Breast epithelium (tissue), 3 donors: ENCODE measurements around the gene CAVIN4.

Source experiments
- POLR2A ChIP-seq: fragments of 450-650 bp; IDR thresholded peaks from one replicate; pipeline ENCODE4 v1.6.1; 2016; ENCODE audit warnings: antibody characterized with exemption, mild to moderate bottlenecking, moderate library complexity
- TF ChIP-seq, protein P1 (sequence below), 3 donors: fragments of 450-650 bp; IDR thresholded peaks; one replicate each; pipeline ENCODE4 v1.5.1; 2016 to 2017; ENCODE audit warnings: antibody characterized with exemption in 3 of 3, mild to moderate bottlenecking in 3 of 3, moderate library complexity in 3 of 3

DNA sequence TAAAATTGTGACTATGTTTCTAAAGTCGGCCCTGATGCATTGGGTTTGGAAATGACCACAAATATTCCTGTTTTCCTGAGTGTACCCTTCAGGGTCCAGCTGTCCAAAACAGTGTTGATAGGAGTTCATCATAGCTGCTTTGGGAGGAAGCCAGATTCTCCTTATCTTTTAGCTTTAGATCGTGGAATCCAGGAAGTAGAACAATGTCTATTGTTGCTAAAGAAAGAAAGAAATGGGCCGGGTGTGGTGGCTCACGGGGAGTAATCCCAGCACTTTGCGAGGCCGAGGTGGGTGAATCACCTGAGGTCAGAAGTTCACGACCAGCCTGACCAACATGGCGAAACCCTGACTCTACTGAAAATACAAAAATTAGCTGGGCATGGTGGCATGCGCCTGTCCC is 9.5 kb downstream of the CAVIN4 start:
- TF ChIP-seq, protein P1, sequence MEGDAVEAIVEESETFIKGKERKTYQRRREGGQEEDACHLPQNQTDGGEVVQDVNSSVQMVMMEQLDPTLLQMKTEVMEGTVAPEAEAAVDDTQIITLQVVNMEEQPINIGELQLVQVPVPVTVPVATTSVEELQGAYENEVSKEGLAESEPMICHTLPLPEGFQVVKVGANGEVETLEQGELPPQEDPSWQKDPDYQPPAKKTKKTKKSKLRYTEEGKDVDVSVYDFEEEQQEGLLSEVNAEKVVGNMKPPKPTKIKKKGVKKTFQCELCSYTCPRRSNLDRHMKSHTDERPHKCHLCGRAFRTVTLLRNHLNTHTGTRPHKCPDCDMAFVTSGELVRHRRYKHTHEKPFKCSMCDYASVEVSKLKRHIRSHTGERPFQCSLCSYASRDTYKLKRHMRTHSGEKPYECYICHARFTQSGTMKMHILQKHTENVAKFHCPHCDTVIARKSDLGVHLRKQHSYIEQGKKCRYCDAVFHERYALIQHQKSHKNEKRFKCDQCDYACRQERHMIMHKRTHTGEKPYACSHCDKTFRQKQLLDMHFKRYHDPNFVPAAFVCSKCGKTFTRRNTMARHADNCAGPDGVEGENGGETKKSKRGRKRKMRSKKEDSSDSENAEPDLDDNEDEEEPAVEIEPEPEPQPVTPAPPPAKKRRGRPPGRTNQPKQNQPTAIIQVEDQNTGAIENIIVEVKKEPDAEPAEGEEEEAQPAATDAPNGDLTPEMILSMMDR (IDR thresholded peaks at IDR 0.05): no peak
- no peak for TF ChIP-seq POLR2A
